ENCODE results near the gene GLRA2. TPM values are rescaled to one million over a fixed set of nuclear protein-coding genes. Genes with fewer than 3 reads are reported as not detected.

Gene GLRA2
- total and polyA plus RNA-seq, 8 donors, result 0.05 TPM; not detected in 7

DNA sequence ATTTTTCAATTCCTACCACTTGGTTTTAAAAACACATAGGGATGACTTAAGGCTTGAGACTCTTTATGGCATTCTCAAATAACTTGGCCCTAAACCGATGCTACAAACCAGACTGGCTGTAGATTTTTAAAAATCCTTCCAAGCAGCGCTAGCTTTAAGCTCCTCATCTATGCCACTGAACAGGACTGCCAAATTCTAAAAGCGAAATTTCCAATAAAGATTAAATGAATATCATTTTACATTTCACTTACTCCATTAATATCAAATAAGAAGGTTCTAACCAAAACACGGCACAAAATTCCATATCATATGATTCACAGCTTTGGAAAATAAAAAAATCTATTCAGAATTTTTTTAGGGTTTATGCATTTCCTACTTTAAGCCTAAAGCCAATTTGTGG lies 209.3 kb downstream of the GLRA2 start:
- H3K4me1 ChIP-seq, result no peaks in the 10 kb centered on the region
- H3K4me3 ChIP-seq, result no peak overlapping the region
- intact Hi-C loops (cut with DNase I), result no loop called here
- TF ChIP-seq, protein P1, sequence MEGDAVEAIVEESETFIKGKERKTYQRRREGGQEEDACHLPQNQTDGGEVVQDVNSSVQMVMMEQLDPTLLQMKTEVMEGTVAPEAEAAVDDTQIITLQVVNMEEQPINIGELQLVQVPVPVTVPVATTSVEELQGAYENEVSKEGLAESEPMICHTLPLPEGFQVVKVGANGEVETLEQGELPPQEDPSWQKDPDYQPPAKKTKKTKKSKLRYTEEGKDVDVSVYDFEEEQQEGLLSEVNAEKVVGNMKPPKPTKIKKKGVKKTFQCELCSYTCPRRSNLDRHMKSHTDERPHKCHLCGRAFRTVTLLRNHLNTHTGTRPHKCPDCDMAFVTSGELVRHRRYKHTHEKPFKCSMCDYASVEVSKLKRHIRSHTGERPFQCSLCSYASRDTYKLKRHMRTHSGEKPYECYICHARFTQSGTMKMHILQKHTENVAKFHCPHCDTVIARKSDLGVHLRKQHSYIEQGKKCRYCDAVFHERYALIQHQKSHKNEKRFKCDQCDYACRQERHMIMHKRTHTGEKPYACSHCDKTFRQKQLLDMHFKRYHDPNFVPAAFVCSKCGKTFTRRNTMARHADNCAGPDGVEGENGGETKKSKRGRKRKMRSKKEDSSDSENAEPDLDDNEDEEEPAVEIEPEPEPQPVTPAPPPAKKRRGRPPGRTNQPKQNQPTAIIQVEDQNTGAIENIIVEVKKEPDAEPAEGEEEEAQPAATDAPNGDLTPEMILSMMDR (IDR thresholded peaks at IDR 0.05), result no peak
- no peak for ATAC-seq
- H3K27me3 ChIP-seq, result peaks cover 0 to 13% (median 0%) of the 10 kb centered on the region in 4 donors
- no peaks in the 10 kb centered on the region for H3K36me3 ChIP-seq
- no peak for FAIRE-seq
- H3K27ac ChIP-seq, result no peak overlapping the region
- whole genome bisulfite sequencing, 2 donors, result 70 to 72% methylated on average over 4 of the region's 4 CpGs
- DNase-seq, result no peak
- H3K9me3 ChIP-seq, result no peaks in the 10 kb centered on the region

DNA sequence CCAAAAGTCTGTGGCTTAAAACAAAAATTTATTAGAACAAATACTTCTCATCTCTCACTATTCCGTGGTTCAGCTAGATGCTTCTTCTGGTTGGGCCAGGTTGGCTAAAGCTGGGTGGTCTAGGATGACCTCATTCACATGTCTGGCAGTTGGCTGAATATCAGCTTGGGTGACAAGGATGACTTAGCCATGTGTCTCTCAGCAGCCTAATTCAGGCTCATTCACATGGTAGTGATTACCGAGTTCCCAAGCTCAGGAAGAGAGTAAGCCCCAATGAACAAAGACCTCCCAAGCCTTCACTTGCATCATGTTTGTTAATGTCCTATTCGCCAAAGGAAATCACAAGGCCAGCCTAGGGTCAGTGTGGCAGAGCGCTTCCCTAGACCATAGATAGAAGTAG lies 224.1 kb downstream of the GLRA2 start:
- Histone ChIP-seq H3K4me1 (no peaks in the 10 kb centered on the region), H3K27ac (no peak overlapping the region), H3K9me3 (no peaks in the 10 kb centered on the region), H3K4me3 (no peak overlapping the region), H3K36me3 (no peaks in the 10 kb centered on the region), H3K27me3 (peaks cover 0 to 7% (median 0%) of the 10 kb centered on the region in 4 donors)
- FAIRE-seq (no peak), DNase-seq (no peak), ATAC-seq (no peak)
- 76 to 77% methylated on average over 4 of the region's 4 CpGs for WGBS, 2 donors
- intact Hi-C loops (cut with DNase I), result no loop called here
- TF ChIP-seq, protein P1 (IDR thresholded peaks at IDR 0.05), result no peak

DNA sequence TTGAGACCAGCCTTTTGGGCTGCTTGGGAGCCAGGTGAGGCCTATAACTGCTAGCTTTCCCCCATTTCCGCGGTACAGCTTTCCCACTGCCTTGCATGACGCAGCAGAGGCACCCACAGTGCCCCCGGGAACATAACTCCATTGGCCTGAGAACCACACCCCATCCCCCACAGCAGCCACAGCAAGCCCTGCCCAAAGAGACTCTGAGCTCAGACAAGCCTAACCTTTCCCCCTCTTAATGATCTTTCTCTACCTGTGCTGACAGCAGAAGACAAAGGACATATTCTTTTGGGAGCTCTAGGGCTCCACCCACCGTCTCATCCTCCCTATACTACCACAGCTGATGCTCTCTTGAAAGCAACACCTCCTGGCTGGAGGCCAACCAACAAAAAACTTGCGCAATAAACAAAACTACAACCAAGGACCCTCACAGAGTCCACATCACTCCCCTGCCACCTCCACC lies 228.7 kb downstream of the GLRA2 start:
- intact Hi-C loops (cut with DNase I), result no loop called here
- Histone ChIP-seq H3K36me3 (no peaks in the 10 kb centered on the region), H3K9me3 (no peaks in the 10 kb centered on the region), H3K27ac (no peak overlapping the region), H3K4me1 (no peaks in the 10 kb centered on the region), H3K27me3 (peaks cover 0 to 7% (median 0%) of the 10 kb centered on the region in 4 donors), H3K4me3 (no peak overlapping the region)
- FAIRE-seq, result no peak
- 72 to 78% methylated on average over 6 of the region's 6 CpGs for WGBS, 2 donors
- no peak for DNase-seq
- TF ChIP-seq, protein P1 (IDR thresholded peaks at IDR 0.05), result no peak
- ATAC-seq, result no peak

DNA sequence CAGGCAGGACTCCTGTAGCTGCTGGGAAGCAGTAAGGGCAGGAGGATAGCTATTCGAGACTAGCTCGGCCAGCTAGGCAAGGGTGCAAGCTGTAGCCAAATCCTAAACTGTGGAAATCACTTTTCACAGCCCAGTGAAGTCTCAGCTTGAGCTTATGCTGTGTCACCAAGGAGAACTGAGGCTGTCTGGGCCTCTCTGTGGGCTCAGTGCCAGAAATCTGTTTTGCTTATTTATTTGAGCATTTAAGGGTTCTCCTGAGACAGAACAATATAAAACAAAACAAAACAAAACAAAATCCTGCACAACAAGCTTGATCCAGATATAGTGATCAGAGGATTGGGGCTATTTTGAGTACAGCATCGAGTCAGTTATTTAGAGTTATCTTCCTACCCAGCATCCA lies 246.1 kb downstream of the GLRA2 start:
- Histone ChIP-seq H3K27ac (no peak overlapping the region), H3K27me3 (peaks cover 0 to 7% (median 0%) of the 10 kb centered on the region in 4 donors), H3K36me3 (no peaks in the 10 kb centered on the region), H3K4me3 (no peak overlapping the region), H3K9me3 (no peaks in the 10 kb centered on the region), H3K4me1 (no peaks in the 10 kb centered on the region)
- DNase-seq, result no peak
- TF ChIP-seq, protein P1 (IDR thresholded peaks at IDR 0.05), result no peak
- no peak for FAIRE-seq
- ATAC-seq, result no peak
- intact Hi-C loops (cut with DNase I), result no loop called here
- WGBS, 2 donors, result 54 to 64% methylated on average over 3 of the region's 3 CpGs

DNA sequence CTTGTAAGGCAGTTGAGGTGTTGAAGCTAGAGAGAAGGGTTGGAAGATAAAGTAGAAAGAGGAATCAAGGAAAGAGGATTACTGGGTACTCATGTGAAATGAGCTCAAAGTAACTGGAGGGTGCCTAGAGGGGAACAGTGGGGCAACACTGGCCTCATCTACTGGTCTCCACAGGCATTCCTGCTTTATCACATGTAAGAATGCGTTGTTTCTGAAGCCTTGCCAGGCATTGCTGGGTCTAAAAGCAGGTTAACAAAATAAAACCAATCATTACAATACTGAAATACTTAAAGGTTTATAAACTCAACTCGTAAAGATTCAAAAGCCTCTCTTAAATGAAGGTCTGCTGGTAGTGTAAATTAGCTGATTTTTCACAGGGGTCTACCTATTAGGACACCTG lies 247.6 kb downstream of the GLRA2 start:
- no peaks in the 10 kb centered on the region for H3K9me3 ChIP-seq
- H3K4me1 ChIP-seq, result no peaks in the 10 kb centered on the region
- intact Hi-C loops (cut with DNase I), result no loop called here
- DNase-seq (no peak), ATAC-seq (no peak), FAIRE-seq (no peak)
- H3K27me3 ChIP-seq, result peaks cover 0 to 7% (median 0%) of the 10 kb centered on the region in 4 donors
- no peak overlapping the region for H3K27ac ChIP-seq
- TF ChIP-seq, protein P1 (IDR thresholded peaks at IDR 0.05), result no peak
- no peak overlapping the region for H3K4me3 ChIP-seq
- WGBS, 2 donors, result 44% methylated on average over 2 of the region's 2 CpGs
- H3K36me3 ChIP-seq, result no peaks in the 10 kb centered on the region
